ENCODE data around the gene RPE.

Gene RPE

GRCh38 chr2:210002158-210003157 is at the start of gene RPE (continued):
- TF ChIP-seq ZSCAN5A (tag by site-specific recombination; IDR thresholded peaks at IDR 0.05) (no peak), INSM2 (tag by site-specific recombination; IDR thresholded peaks at IDR 0.05) (no peak), REPIN1 (tag by site-specific recombination; IDR thresholded peaks at IDR 0.05; ENCODE audit: low read depth) (no peak), ZFP37 (tag by site-specific recombination; IDR thresholded peaks at IDR 0.05) (no peak), ZNF157 (tag by site-specific recombination; IDR thresholded peaks at IDR 0.05) (no peak), ZNF48 (tag by site-specific recombination; IDR thresholded peaks at IDR 0.05) (no peak), ZFP41 (tag by site-specific recombination; IDR thresholded peaks at IDR 0.05; ENCODE audit: borderline replicate concordance) (no peak), ATF2 (tag by site-specific recombination; IDR thresholded peaks at IDR 0.05; ENCODE audit: low read depth) (no peak), ZNF24 (tag by site-specific recombination; IDR thresholded peaks at IDR 0.05) (no peak), ZNF169 (tag by site-specific recombination; IDR thresholded peaks at IDR 0.05) (no peak), ZSCAN16 (tag by site-specific recombination; IDR thresholded peaks at IDR 0.05) (no peak), ZNF202 (tag by site-specific recombination; IDR thresholded peaks at IDR 0.05; ENCODE audit: borderline replicate concordance) (no peak), ZNF747 (tag by site-specific recombination; IDR thresholded peaks at IDR 0.05) (no peak), ZBTB17 (tag by site-specific recombination; IDR thresholded peaks at IDR 0.05) (peak; percentile 53; the same call in 1 of the 2 replicates), KLF16 (tag by site-specific recombination; IDR thresholded peaks at IDR 0.05) (no peak), ZNF114 (tag by site-specific recombination; IDR thresholded peaks at IDR 0.05) (no peak), ZNF610 (tag by site-specific recombination; IDR thresholded peaks at IDR 0.05; ENCODE audit: borderline replicate concordance) (no peak), ZNF280D (tag by site-specific recombination; IDR thresholded peaks at IDR 0.05) (no peak), ZNF138 (tag by site-specific recombination; IDR thresholded peaks at IDR 0.05; ENCODE audit: borderline replicate concordance) (no peak), ZNF560 (tag by site-specific recombination; IDR thresholded peaks at IDR 0.05; ENCODE audit: borderline replicate concordance) (no peak), ZBTB10 (tag by site-specific recombination; IDR thresholded peaks at IDR 0.05) (no peak), ZBTB7A (tag by site-specific recombination; IDR thresholded peaks at IDR 0.05; ENCODE audit: low read depth) (no peak), ZNF214 (tag by site-specific recombination; IDR thresholded peaks at IDR 0.05; ENCODE audit: borderline replicate concordance) (no peak), ZNF140 (tag by site-specific recombination; IDR thresholded peaks at IDR 0.05) (no peak), ZNF677 (tag by site-specific recombination; IDR thresholded peaks at IDR 0.05) (no peak), PATZ1 (tag by site-specific recombination; IDR thresholded peaks at IDR 0.05) (peak; percentile 80)
